GM23248 (cell line): Measurements from ENCODE around the gene ARID1B.

Source experiments
- EZH2 ChIP-seq: fragments of 200-600 bp; sonication (generic); IDR thresholded peaks from 2 replicates; pipeline ENCODE4 v1.6.1; 2018; ENCODE audit warnings: antibody characterized with exemption, mild to moderate bottlenecking; ENCODE audit not compliant: insufficient read depth, poor library complexity, severe bottlenecking
- EZH2phosphoT487 ChIP-seq: fragments of 200-600 bp; sonication (generic); IDR thresholded peaks from 2 replicates; pipeline ENCODE4 v1.6.1; 2018; ENCODE audit warnings: antibody characterized with exemption, moderate library complexity, mild to moderate bottlenecking, low read depth; ENCODE audit not compliant: insufficient read depth

DNA sequence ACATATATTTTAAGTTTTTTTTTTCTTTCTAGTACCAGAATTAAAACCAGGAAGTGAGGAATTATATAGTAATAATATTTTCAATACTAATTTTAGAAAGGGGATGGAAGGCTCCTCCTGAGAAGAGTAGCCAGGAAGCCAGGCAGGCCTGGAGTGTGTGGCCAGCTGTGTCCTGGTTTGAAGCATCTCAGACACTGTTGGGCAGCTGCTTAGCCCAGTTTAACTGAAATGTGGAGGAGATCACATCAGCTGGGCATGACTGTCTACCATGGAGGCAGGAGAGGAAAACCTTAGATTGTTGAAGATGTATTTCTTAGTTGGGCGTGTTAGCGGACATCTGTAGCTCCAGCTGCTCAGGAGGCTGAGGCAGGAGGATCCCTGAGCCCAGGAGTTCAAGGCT lies 142.2 kb downstream of the ARID1B start:
- TF ChIP-seq EZH2phosphoT487, result no peak
- no peak for TF ChIP-seq EZH2
